GM12891 (cell line): ENCODE measurements around the gene NR5A2.

Source experiments
- DNase-seq: peaks from one replicate; pipeline ENCODE4 v3.0.0; 2011; ENCODE audit warnings: low spot score; ENCODE audit not compliant: insufficient read length
- FAIRE-seq: peaks from 2 replicates; lab custom pipeline; 2011; peaks lifted over from hg19 to GRCh38; lab: Jason Lieb, UNC
- PAX5 ChIP-seq: IDR thresholded peaks from 2 replicates; pipeline ENCODE4 v1.6.1; 2011; ENCODE audit warnings: low read length, moderate library complexity, mild to moderate bottlenecking; ENCODE audit not compliant: insufficient read depth, severe bottlenecking
- POLR2A ChIP-seq: IDR thresholded peaks from 2 replicates; pipeline ENCODE4 v1.6.1; 2011; ENCODE audit warnings: low read depth, low read length, control low read depth
- POLR2AphosphoS5 ChIP-seq: IDR thresholded peaks from 2 replicates; pipeline ENCODE4 v1.6.1; 2011; ENCODE audit warnings: low read depth, low read length, control low read depth
- POU2F2 ChIP-seq: IDR thresholded peaks from 2 replicates; pipeline ENCODE4 v1.6.1; 2011; ENCODE audit warnings: low read depth, mild to moderate bottlenecking, control low read depth, low read length, moderate library complexity
- SPI1 ChIP-seq: IDR thresholded peaks from 2 replicates; pipeline ENCODE4 v1.6.1; 2011; ENCODE audit warnings: low read depth, low read length, control low read depth
- TAF1 ChIP-seq: IDR thresholded peaks from 2 replicates; pipeline ENCODE4 v1.6.1; 2011; ENCODE audit warnings: low read depth, low read length, control low read depth

The NR5A2 gene

DNA sequence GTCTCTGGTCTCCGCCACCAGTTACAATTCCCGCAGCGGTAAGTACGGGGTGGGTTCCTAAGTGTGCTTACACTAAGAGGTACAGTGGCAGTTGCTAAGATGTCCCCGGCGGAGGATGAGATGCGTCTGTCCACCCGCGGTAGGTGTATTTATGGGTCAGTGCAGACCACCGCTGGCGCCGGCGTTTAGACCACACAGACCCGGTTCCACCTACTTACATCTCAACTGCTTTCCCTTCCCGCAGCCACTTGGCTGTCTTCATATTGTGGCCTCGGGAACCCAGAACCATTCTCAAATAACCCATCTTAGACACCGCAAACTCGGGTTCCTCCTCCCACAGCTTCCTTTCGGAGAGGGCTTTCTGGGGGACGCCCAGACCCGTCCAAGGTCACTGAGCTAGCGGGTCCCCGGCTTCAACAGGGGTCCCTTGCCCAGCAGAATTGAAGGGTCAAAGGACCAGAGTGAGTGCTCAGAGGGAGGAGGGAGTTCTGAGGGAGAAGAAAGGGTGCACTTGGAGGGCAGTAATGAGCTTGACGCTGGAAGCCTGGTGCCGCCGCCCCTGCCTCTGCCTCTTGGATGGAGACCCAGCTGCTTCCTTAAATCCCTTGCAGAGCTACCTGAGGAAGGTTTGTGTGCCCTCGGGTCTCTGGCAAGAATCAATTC, 8.6 kb downstream of the NR5A2 start:
- TF ChIP-seq POU2F2 = no peak
- no peak for FAIRE-seq
- no peak for DNase-seq

DNA sequence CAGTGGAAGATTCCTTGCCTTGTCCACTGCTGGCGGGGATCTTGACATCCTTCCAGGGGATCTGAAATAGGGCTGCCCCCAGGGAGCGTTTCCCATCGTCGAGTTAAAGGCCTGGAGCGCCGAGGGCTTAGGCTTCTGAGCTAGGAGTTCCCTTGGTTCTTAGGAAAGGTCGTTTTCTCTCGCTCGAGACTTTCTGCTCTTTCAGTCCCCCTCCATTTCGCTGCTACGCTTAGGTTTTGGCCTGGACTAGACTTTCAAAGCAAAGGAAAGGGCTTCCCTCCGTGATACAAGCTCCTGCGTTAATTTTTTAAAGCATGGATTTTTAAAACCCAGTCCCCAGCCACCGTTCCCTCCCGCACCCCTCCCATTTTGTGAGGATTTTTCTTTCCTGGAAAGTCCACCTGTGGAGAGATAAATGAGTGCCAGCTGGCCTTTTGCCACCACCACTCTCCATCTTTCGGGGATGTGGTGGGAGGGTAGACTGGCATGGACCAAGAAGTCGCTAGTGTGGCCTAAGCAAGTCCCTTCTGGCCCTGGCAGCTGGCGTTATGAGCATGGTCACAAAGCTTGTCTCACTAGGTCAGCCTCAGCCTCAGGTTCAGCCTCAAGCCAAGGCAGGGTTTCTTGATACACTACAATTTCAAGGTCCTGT, 9.2 kb downstream of the NR5A2 start:
- no peak for TF ChIP-seq POLR2A
- TF ChIP-seq PAX5 = no peak
- TF ChIP-seq POLR2AphosphoS5 = no peak
- no peak for TF ChIP-seq POU2F2
- no peak for TF ChIP-seq TAF1
- no peak for FAIRE-seq

GRCh38 chr1:200037501-200037900, 10.0 kb downstream of the NR5A2 start:
- FAIRE-seq (no peak), DNase-seq (no peak)
- TF ChIP-seq POU2F2 (no peak), TAF1 (no peak), POLR2A (no peak), SPI1 (no peak), POLR2AphosphoS5 (no peak), PAX5 (no peak)

More for the DNA sequence above, 9.2 kb downstream of the NR5A2 start:
- DNase-seq = no peak

GRCh38 chr1:200037904-200038303, 10.4 kb downstream of the NR5A2 start:
- TF ChIP-seq POU2F2 (no peak), SPI1 (no peak), PAX5 (no peak), POLR2AphosphoS5 (no peak), TAF1 (no peak), POLR2A (no peak)
- FAIRE-seq (no peak), DNase-seq (no peak)

GRCh38 chr1:200038325-200038980, 10.9 kb downstream of the NR5A2 start:
- no peak for FAIRE-seq
- DNase-seq = no peak
- TF ChIP-seq POLR2A = no peak
- no peak for TF ChIP-seq POU2F2
- no peak for TF ChIP-seq PAX5
- no peak for TF ChIP-seq POLR2AphosphoS5
- no peak for TF ChIP-seq TAF1
- no peak for TF ChIP-seq SPI1

DNA sequence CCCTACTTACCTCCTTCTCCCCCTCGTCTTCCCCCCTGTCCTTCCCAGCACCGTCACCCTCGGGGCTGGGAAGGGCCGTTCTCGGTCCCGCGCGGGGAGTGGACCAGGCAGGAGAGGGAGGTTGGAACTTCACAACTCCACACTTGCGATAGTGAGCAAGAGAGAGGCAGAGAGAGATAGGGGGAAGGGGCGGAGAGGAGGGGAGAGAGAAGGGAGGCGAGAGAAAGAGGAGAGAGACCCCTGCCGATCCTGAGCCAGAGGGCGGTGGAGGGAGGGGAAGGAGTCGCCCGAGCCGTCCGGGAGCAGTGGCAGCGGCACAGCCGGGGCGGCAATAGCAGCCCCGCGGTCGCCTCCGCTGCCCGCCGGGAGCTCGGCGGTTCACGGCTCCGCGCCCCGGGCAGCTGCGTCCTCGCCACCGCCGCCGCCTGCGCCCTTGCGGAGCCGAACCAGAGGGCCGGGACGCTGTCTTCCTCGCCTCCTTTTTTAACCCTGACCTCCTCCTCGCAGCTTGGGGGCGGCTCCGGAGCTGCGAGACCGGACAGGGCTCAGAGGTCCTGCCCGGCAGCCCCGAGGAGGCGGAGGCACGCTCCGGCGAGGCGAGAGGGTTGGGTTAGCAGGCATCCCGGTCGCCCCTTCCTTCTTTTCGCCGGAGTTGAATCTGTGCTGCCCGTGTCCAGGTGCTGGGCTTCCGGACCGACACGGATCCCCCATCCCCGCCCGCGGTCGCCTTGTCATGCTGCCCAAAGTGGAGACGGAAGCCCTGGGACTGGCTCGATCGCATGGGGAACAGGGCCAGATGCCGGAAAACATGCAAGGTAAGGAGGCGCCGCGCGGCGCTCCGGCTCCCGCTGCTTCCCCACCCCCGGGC, 11.7 kb downstream of the NR5A2 start:
- DNase-seq (no peak), FAIRE-seq (peak; percentile 40)
- TF ChIP-seq POLR2A (no peak), POU2F2 (no peak), TAF1 (no peak), PAX5 (no peak), POLR2AphosphoS5 (no peak), SPI1 (no peak)

DNA sequence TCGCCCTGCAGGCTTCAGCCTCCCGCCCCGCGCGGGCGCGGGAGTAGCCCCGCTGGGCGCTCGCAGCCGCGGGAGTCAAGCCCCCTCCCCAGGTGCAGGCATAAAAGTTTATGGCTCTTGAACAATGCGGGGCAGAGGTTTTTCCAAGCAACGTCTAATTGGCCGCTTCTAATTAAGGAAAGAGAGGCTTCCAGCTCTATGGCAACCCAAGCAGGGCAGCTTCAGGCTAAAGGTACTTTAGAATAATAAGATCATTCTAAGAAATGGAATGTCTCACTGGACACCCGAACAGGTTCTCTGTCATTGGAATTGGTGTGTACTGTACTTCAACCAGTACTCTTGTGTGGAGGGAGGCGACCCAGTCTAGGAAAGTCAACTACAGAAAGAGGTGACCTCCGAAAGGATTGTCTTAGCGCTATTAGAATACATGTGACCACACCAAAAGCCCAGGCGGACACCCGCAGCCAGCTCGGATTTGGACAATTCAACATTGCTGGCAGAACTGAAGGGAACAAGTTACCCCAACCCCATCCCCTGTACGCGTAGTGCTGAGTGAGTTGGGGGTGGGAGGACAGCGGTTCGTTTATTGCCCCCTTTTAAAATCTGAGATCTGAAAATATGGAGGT, 12.5 kb downstream of the NR5A2 start:
- no peak for FAIRE-seq
- no peak for DNase-seq
- TF ChIP-seq SPI1 (no peak), POLR2A (no peak), PAX5 (no peak), TAF1 (no peak), POU2F2 (no peak), POLR2AphosphoS5 (no peak)

- no peak for DNase-seq
- TF ChIP-seq POU2F2 = no peak
- no peak for TF ChIP-seq POLR2AphosphoS5
- no peak for TF ChIP-seq PAX5
- TF ChIP-seq POLR2A = no peak
- TF ChIP-seq TAF1 = no peak
- TF ChIP-seq SPI1 = no peak
- no peak for FAIRE-seq
These were observed 13.1 kb downstream of the NR5A2 start for GRCh38 chr1:200040481-200041138.
